ENCODE data around the gene NMUR1.
"Not testable (repeated sequence)": the region's sequence is repeated elsewhere in the genome, so short reads cannot be mapped to it uniquely, and the experiment has no call there.

Gene NMUR1

DNA sequence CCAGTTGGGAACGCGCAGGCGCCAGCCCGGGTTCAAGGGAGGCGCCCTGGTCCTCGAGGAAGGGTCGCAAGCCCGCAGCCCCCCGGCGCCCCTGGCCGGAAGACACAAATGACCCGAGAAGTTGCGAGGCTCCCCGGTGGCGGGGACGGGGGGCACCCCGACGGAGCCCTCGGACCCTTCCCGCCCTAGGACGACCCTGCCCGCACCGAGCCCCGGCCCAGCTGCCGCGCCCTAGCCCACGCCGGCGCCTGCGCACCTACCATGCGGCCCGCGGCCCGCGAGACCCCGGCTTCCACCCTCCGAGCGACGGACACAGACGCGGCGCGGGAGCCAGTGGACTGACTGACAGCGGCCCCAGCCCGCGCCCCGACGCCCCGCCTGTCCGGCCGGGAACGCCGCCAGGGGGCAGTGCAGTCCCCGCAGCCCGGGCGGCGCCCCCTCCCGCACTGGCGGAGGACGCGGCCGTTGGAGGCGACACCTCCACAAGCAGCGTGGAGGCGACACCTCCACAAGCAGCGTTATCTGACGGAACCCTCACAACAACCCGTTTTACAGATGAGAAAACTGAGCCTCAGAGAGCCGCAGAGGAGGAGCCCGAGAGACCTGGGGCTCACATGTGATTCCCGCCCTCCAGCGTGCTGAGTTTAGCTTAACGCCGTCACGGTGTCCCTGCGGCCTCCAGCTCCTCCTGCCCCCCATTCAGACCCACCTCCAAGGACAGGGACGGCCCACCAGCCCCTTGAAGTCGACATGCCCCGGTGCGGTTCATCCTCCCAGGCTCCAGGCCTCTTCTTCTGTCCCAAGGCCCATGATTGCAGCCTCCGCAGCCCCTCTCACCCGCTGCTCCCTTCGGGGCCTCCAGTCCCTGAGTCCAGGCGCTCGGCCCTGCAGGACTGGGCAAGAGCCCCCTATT lies at the start of gene NMUR1:
TSS of gene NMUR1 (minus strand) at position 347 of the 913 bp plus-strand sequence. CDS start at position 263, 84 bp downstream.
- DNase-seq (ENCODE audit: low read depth): no peak

- DNase-seq (ENCODE audit: low read depth): no peak
Observed at GRCh38 chr2:231579560-231579959, 49.3 kb upstream of the NMUR1 start.

GRCh38 chr2:231578655-231579054 lies 48.4 kb upstream of the NMUR1 start:
- DNase-seq (ENCODE audit: low read depth): not testable (repeated sequence)

- no peak for DNase-seq (ENCODE audit: low read depth)
Observed at GRCh38 chr2:231576465-231576864, 46.2 kb upstream of the NMUR1 start.

DNA sequence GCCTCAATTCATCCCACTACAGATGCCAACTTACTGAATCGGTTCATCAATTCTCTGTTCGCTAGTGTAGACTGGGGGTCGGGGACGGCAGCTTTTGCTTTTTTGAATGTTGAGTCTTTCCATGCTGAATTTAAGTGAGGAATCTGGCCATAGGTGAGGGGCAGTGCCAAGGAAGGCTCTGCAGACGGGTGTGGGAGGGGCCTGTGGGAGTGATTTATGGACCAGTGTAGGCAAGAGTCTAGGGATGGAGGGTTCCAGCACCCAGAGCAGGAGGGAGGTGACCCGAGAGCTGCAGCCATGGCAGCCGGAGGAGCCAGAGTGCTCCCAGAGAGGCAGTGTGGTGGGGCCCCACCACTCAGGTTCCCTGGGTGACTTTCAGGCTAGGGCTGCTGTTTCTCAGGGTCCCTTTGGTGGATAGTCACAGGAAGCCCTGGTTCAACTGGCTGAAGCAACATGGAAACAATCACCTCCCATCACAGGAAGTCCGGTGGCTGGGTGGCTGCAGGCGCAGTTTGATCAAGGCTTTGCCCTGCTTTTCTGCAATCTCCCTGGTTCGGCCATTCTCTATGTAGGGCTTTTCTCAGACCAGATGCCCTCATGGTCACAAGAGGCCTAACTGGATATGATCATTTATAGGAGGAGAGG lies 45.5 kb upstream of the NMUR1 start:
- no peak for DNase-seq (ENCODE audit: low read depth)

- DNase-seq (ENCODE audit: low read depth): no peak
Observed at GRCh38 chr2:231573698-231574421, 43.6 kb upstream of the NMUR1 start.

DNA sequence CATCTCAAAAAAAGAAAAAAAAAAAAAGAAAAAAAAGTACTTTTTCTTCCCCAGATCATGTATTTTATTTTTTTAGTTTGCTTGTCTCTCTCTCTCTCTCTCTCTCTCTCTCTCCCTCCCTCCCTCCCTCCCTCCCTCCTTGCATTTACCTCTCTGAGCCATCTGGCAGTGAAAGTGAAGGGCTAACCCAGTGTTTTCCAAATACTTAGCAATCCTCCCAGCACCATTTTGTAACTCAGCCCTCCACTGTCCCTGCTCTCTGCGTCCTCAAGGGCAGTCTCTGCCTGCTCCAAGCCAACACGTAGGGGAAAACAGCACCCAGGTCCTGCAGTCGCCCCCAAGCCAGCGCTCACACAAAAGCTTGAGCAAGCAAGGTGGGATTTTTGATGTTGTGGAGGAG lies 42.9 kb upstream of the NMUR1 start:
- no peak for DNase-seq (ENCODE audit: low read depth)

DNA sequence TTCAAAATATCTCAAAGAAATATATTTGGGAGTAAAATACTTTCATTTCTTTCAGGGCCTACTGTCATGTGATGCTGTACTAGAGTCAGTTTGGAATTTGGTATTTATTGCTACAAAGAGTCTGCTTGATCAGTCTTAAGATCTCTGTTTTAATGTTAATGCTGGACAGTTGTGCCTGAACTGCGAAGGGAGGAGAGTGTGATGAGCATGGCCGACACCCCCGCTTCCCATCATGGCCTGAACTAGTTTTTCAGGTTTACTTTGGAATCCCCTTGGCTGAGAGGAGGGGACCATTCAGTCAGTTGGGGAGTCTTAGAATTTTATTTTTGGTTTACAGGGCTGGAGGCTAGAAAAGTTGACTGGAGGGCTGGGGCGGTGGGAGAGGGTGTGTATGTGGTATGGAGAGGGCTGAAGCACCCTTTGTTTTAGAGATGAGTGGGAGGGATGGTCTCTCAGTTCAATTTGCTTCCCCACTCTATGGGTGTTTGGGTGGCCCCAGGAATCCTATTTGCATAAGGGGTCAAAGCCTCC lies 41.5 kb upstream of the NMUR1 start:
- DNase-seq (ENCODE audit: low read depth): no peak

DNA sequence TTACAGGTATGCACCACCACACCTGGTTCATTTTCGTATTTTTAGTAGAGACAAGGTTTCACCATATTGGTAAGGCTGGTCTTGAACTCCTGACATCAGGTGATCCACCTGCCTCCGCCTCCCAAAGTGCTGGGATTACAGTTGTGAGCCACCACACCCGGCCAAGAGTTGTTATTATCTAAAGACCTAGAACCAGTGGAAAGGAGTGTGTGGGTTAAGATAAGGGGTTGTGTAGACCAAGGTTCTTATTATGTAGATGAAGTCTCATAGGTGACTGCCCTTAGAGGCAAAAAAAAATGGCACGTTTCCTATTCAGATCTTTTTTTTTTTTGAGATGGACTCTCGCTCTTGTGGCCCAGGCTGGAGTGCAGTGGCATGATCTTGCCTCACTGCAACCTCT lies 40.7 kb upstream of the NMUR1 start:
- DNase-seq (ENCODE audit: low read depth): not testable (repeated sequence)

DNA sequence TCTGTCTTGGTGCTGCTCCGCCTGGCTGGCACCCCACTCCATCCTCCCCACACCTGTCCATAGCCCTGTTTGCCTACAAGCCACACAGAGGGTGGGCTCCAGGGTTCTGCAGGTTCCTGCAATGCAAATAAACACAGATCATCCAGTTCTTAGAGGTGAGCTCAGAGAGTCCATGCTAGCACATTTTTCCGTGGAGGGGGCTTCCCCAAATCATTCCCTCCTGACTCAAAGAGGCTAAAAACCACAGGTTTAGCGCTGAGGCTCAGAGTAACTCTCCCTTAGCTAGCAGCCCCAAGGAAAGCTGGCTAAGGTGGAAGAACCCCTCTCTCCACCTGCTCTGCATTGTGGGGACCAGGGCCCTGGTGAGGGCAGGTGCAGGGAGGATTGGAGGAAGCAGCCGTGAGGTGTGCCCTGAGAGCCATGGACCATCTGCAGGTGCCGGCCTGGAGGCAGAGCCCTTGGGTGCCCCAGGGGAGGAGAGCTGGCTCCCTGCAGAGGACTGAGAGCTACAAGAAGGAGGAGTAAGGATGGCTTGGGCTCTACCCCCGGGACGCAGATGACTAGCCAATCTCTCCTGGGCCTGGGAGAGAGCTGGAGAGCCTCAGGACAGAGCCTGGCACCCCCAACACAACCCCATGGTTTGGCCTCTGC lies 38.7 kb upstream of the NMUR1 start:
- no peak for DNase-seq (ENCODE audit: low read depth)

DNA sequence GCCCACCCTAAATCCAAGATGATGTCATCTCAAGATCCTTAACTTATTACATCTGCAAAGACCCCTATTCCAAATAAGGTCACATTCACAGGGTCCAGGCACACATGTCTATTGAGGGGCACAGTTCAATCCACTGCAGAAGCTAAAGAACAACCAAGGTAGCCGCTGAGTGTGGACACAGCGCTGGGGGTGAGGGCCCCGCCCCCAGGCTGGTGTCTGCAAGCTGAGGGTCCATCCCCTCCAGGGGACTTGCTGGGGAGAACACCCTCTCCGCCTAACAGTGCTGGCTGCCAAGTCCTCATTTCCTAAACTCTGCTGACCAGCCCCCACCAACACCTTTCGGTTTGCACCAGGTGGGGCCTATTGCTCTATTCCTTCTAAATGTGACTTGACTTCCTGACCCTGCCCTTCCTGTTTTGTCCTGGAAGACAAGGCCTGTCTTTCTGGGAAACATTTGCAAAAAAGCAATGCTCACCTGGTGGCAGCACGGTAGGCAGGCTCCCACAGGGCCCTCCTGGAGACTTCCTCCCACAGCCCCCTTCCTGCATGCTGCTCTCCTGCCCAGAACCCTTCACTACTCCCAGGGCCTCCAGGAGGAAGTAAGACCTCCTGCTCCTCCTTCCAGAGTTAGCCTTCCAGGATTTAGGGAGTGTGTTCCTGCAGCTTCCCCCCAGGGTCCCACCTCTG lies 38.0 kb upstream of the NMUR1 start:
- DNase-seq (ENCODE audit: low read depth): no peak

GRCh38 chr2:231567159-231567558 lies 36.9 kb upstream of the NMUR1 start:
- DNase-seq (ENCODE audit: low read depth): no peak

- DNase-seq (ENCODE audit: low read depth): no peak
Observed at GRCh38 chr2:231565887-231566594, 35.8 kb upstream of the NMUR1 start.

- peak; percentile 66 for DNase-seq (ENCODE audit: low read depth)
Observed at GRCh38 chr2:231563378-231563961, 33.2 kb upstream of the NMUR1 start.

DNA sequence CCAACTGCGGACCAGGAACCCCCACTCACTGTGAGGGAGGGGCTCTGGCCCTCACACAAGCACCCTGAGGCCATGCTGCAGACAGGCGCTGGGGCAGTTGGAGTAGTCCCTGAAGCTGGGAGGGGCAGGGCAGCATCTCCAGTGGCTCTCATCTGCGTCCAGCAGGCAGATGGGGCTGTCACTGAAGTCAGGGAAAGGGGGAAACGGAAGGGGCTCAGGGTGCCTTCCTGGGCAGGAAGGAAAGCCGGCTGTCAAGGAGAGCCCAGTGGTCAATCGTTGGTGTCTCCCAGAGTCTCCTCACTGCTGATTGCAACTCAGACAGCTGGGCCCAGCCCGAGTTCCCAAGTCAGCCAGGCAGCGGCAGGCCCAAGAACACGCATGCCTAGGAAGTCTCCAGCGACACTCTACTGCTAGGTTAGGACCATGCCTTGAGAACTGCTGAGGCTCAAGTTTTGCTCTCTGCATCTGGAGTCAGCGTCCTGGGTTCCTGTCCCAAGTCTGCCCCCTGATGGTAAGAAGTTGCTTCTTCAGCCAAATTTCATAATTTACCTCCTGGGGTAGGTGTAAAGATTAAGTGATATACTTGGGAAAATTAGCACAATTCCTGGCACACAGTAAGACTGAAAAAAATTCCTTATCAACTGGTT lies 27.4 kb upstream of the NMUR1 start:
- DNase-seq (ENCODE audit: low read depth): peak; percentile 78

- no peak for DNase-seq (ENCODE audit: low read depth)
Observed at GRCh38 chr2:231556981-231557380, 26.7 kb upstream of the NMUR1 start.

DNA sequence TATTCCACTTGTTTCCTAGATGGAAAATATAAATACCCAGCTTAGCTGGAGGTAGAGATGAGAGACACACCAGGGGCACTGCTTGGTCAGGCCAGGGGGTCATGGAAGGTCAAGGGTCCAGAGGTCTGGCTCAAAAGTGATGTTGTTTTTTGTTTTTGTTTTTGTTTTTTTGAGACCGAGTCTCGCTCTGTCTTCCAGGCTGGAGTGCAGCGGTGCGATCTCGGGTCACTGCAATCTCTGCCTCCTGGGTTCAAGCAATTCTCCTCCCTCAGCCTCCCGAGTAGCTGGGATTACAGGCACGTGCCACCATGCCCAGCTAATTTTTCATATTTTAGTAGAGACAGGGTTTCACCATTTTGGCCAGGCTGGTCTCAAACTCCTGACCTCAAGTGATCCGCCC lies 26.3 kb upstream of the NMUR1 start:
- not testable (repeated sequence) for DNase-seq (ENCODE audit: low read depth)

DNA sequence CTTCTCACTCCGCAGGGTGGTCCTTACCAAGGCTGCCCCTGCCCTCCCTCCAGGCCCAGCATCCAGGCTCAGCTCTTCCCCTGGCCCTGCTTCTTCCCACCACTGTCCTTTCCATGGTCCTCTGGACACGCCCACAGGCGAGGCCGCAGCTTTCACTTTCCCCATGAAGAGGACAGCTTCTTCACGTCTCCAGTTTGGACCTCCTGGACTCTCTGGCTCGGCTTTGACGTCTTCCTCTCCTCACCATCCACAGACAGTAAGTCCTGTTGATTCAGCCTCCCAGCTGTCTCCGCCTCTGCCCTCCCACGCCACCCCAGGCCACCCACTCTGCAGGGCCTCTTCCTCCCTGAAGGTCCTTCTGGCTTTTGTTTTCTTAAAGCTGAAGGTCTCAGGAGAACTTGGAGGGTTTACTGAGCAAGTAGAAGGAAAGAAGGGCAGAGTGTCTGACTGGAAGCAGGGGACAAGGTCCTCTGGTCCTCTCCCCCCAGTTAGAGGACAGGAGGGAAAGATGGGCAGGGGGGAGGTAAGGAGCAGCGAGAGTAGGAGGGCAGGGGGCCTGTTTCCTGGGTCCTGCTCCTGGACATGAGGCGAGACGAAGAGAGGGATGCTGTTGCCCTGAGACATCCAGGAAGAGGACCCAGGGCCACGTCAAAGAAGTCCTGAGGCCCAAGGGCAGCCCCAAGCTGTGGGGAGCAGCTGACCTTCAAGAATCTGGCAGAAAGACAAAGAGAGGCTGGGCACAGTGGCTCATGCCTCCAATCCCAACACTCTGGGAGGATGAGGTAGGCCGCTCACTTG lies 24.7 kb upstream of the NMUR1 start:
- DNase-seq (ENCODE audit: low read depth): peak; percentile 79

- DNase-seq (ENCODE audit: low read depth): no peak
Observed at GRCh38 chr2:231554327-231554726, 24.1 kb upstream of the NMUR1 start.

Data from amniotic epithelial cell (primary cell).